SKM-1 treated with dmso at 0.1 percent for 144 hours (cell line): Measurements from ENCODE around the gene EML1.
A peak's percentile ranks its signal among the peaks of the same experiment; 100 is the strongest.

Source experiments
- DNase-seq: peaks from one replicate; lab custom pipeline; 2025; ENCODE audit not compliant: unreplicated experiment; lab: John Stamatoyannopoulos, UW

EML1 gene, protein sequence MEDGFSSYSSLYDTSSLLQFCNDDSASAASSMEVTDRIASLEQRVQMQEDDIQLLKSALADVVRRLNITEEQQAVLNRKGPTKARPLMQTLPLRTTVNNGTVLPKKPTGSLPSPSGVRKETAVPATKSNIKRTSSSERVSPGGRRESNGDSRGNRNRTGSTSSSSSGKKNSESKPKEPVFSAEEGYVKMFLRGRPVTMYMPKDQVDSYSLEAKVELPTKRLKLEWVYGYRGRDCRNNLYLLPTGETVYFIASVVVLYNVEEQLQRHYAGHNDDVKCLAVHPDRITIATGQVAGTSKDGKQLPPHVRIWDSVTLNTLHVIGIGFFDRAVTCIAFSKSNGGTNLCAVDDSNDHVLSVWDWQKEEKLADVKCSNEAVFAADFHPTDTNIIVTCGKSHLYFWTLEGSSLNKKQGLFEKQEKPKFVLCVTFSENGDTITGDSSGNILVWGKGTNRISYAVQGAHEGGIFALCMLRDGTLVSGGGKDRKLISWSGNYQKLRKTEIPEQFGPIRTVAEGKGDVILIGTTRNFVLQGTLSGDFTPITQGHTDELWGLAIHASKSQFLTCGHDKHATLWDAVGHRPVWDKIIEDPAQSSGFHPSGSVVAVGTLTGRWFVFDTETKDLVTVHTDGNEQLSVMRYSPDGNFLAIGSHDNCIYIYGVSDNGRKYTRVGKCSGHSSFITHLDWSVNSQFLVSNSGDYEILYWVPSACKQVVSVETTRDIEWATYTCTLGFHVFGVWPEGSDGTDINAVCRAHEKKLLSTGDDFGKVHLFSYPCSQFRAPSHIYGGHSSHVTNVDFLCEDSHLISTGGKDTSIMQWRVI

DNA sequence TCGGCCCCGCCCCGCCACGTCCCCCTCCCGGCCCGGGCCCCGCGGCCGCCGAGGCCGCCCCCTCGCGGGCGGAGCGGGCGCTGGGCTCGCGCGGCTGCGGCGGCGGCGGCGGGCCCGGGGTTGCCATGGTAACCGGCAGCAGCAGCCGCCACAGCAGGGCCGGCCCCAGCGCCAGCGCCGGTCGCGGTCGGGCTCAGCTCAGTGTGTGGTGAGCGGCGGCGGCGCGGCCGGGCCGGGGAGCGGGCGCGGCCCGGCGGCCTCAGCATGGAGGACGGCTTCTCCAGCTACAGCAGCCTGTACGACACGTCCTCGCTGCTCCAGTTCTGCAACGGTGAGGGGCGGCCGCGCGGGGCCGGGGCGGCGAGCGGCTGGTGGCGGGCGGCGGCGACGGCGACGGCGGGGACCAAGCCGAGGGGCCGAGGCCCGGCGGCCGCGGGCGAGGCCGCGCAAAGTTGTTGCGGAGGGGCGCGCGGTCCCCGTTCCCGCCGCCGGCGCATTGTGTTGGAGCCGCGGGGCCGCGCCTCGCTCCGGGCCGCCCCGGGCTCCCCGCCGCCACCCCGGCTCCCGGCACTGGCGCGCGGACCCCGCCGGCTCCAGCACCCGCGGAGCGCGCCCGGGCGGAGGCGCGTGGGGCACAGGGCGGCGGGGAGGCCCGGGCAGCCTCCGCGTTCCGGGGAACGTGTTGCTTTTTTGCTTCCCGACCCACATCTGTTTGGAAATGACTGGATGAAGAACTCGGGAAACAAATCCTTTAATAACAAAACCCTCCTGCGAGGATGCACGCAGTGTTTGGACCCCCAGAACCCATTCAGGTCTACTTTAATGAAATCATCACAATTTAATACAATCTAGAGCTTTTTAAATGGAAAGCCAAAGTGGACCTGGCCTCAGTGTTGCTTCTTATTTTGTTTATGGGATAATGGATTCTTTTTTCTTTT is at the start of gene EML1:
Gene EML1 (plus strand): TSS at position 201 of the 938 bp plus-strand sequence. CDS start 64 bp downstream, at position 265.
- DNase-seq = peak; percentile 1

DNA sequence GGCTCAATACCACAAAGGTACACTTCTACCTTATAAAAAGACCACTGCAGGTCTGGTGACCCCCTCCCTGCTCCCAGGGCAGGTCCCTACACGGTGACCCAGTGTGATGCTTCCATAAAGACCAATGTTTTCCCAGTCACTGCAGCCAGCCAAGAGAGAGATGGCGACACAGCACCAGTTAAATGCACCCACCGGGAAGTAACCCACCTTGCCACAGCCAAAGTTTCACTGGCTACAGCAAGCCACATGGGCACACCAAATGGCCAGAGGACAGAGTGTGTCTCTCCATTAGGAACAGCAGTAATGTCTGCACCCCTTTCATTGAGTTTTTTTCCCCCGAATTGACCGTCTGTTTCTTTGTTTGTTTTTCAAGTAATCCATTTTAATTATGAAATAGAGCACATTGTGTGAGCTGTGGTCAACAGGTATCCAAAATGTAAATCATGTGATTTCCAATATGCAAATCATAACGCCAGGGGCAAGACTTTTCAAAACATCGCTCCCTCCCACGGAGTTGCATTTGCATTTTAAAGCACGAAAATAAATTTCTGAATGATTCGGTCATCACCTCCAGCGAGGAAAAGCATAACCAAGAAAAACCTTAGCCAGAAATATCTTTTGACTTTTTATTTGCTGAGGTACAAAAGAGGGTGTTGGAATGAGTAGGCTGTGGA is 48.9 kb upstream of the EML1 start:
- DNase-seq = no peak

DNA sequence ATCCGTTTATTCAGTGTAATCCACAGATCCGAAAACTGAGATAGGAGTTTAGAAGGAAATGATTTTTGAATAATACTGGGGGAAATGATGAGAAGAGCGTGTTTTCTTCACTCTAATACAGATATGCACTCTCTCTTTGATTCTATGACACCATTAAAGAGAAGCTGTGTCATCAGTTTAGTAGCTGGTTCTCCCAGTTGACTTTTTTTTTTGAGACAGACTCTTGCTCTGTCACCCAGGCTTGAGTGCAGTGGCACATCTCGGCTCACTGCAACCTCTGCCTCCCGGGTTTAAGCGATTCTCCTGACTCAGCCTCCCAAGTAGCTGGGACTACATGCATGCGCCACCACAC is 48.4 kb upstream of the EML1 start:
- no peak for DNase-seq

DNA sequence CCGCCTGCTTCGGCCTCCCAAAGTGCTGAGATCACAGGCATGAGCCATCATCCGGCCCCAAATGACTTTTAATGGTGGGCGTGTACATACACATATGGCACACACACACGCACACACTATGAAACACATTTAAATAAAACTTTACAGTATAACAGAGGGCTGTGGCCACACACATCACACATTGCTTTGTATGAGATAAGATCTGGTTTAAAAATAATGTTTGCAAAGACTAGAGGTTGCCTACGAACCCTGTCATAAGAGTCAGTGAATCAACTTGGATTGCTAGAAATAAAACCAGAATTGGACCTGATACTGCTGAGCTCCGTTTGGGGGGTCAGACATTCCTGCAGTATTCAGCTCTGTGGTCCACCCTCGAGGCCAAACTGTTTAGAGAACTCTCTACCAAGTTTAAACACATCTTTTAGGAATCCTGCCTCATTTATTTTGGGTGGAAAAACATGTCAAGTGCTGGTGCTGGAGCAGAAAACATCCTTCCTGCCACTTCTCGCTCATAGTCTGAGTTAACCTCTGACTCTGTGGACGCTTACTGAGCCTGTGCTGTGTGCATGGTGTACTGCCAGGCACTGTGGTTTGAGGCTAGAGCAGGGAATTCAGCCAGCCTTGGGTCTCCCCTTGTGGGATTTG is 47.8 kb upstream of the EML1 start:
- DNase-seq = no peak

DNA sequence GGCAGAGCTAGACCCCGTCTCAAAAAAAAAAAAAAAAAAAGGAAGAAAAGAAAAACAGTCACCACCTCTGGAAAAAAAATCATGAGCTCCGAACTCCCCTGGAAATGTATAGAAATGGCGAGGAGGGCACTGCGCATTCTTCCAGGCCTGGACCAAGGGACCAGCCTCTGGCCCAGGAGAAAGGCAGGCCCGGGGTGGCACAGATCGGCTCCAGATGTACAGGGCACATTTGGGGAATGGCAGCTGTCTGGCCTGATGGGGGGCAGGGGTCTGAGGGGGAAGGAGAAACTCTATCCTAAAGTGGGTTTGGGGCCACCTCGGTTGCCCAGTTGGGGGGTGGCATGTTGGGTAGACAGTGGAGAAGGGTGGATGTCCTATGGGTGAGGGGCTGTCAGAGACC is 46.0 kb upstream of the EML1 start:
- no peak for DNase-seq

DNA sequence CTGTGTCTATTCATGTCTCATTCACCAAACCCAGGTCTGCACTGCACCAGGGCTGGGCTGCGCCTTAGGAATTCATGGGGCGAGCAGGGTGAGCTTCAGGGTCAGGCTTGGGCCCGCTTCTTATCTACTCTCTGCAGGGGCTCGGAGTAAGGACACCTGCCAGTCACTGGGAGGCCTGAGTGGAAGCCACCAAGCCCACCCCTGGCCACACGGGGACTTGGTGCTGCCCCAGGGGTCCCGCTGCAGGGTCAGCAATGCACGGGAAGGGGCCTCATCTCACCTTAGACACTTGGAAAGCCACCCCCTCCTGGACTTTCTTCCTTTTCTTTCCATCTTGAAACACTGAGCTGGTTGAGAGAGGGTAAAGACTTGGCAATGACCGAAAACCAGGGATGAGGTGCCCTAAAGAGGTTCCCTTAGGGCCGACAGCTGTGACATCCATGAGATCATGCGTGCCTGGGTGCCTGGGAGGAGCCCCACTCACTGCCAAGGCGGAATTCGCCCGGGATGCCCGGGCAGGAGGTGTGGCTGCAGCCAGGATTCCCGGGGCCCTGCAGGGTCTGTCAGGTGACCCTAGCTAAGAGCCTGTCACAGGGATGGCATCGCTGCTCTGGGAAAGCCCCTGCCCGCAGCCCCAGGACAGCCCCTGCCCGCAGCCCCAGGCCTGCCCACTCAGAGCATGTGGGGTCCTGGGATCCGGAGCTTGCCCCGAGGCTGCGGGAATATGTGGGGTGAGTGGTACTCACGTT is 45.5 kb upstream of the EML1 start:
- no peak for DNase-seq

DNA sequence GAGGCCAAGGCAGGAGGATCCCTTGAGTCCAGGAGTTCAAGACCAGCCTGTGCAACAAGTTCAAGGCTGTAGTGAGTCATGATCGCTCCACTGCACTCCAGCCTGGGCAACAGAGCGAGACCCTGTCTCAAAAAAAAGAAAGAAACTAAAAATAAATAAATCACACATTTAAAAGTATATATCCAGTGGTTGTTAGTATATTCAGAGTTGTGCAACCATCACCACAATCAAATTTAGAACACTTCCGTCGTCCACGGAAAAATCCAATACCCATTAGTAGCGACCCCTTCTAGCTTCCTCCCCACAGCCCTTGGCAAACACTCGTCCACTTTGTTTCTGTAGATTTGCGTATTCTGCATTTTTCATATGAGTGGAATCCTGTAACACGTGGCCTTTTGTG is 44.7 kb upstream of the EML1 start:
- no peak for DNase-seq

DNA sequence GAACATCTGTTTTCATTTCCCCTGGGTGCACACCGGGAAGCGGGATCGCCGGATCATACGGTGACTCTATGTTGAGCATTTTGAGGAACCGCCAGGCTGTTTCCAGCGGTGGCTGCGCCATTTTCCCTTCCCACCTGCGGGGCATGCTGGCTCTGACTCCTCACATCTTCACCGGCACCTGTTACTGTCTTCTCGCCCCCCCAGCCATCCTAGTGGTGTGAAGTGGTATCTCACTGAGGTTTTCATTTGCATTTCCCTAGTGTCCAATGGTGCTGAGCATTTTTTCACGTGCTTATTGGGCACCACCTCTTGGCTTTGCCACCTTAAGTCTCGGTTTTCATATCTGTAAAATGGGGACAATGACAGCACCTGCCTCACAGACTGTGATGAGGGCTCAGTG is 44.1 kb upstream of the EML1 start:
- DNase-seq = no peak

DNA sequence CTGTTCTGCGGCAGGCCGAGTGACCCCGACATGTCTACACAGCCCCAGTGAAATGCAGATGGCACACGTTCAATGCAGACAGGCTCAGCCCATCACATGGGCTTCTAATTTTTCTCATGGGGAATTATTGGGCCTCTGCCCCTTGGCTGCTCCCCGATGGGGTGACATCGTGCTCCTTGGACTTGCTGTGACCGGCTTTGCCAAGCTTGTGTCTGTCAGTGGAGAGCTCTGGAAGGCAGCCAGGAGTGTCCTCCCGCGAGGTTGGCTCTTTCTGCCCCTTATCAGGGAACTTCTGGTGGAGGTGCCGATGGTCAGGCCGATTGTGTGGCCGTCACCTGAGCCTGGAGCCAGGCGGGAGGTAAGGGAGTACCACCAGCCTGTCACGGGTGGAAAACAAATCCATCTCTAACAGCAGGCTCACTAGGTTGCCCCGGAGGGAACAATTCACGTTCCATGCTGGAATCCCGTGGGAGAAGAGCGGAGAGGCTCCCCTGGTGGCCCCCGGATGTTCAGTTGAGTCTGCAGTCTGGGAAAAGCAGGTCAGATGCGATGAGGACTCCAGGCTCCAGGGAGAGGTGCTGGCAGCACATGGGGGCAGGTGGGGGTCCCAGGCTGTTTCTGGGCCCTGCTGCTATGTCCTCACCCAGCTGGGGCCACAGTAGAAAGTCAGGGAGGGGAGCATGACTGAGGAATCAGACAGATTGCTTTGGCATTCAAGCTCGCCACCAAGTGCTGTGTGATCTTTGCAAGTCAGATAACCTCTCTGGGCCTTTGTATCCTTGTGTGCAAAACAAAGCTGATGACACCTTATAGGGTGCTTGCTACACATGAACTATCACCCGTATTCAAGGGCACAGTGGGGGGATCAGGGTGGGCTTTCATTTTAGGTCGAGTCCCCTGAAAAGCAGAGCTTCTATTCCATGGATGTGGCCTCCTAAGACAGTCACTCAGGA is 43.2 kb upstream of the EML1 start:
- no peak for DNase-seq

DNA sequence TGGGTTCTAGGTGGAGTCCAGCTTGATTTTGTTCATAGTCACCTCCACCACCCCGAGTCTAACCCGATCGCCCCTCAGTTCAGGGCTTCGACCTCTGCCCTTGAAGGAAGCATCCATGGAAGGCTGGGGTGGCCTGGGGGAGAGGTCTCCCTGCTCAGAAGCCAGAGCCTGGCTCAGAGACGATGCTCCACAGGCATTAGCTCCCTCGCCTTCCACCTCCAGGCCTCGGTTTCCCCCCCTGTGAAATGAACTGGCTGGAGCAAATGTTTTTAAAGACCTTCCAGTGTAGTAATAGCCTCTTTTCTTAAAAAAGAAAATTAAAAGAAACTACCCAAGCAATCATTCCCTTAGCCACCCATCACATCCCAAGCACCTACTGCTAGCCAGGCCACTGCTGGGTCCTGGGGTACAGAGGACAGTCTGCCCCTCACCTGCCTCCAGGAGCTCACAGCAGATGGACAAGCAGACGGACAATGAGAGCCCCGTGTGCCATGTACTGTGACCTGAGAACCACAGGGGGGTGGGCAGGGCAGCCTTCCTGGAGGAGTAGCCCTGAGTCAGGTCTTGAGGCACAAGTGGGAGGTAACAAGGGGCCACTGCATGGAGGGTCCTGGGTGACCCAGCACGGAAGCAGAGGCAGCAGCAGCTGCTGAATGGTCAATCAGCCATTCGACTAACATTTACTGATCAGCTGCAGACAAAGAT is 42.3 kb upstream of the EML1 start:
- DNase-seq = no peak

DNA sequence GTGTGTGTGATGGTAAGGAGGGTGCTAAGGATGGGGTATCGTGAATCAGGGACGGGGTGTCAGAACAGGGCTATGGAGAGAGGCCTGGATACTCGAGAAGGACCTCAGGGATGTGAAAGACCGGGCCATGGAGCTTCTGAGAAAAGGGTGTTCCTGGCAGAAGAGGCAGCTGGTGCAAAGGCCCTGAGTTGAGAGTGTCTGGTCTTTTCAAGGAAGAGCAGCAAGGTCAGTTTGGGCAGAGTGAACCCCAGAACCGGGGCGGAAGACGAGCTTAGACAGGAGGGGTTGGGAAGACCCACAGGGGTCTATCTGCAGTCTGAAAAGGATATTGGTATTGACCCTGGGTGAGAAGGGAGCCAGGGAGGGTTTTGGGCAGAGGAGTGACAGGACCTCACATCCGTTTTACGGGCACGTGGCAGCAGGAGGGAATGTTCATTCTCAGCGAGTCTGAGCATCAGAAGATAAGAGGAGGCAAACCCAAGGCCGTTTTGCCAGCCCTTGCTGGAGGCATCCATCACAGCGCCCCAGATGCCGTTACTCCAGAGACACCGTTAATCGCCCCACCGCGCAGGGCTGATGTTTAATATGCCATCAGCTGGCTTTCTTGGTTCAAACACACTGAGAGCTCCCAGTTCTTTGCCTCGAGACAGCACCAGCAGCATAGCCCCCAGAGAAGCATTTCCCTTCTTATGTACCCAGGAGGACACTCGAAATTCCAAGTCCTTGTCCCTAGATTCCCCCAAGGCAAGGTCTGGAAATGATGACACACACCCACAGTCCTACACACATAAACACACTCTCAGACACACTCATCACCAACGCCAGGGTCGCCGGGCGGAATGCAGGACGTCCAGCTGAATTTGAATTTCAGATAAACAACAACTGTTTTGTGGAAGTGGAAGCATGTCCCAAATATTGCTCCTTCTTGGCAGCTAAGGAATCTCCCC is 41.4 kb upstream of the EML1 start:
- no peak for DNase-seq

DNA sequence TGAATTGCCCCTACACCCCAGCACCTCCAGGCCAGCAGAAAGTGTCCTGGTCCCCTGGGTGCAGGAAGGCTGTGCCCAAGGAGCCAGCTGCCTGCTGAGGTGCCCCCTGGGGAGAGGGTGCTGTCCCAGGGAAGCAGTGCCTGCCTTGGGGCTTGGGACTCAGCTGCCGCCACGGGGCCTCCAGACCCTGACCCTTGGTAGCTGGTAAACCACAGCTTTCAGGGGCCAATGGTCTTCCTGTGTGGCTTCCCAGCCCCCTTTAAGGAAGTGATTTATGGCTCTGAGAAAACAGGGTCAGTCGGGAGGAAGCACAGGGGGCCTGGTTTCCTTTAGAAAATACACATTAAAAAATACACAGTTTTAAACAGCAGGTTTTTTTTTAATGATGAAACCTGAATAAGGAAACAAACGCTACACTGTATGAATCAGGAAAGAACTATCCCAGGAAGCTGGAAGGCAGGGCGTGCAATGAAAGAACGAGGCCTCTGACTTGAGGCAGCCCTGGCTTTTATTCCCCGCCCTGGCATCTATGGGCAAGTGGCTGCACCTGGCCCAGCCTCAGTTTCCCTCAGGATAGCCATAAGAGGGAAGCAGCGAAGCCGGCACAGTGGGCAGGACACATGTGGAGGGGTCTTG is 40.6 kb upstream of the EML1 start:
- no peak for DNase-seq

DNA sequence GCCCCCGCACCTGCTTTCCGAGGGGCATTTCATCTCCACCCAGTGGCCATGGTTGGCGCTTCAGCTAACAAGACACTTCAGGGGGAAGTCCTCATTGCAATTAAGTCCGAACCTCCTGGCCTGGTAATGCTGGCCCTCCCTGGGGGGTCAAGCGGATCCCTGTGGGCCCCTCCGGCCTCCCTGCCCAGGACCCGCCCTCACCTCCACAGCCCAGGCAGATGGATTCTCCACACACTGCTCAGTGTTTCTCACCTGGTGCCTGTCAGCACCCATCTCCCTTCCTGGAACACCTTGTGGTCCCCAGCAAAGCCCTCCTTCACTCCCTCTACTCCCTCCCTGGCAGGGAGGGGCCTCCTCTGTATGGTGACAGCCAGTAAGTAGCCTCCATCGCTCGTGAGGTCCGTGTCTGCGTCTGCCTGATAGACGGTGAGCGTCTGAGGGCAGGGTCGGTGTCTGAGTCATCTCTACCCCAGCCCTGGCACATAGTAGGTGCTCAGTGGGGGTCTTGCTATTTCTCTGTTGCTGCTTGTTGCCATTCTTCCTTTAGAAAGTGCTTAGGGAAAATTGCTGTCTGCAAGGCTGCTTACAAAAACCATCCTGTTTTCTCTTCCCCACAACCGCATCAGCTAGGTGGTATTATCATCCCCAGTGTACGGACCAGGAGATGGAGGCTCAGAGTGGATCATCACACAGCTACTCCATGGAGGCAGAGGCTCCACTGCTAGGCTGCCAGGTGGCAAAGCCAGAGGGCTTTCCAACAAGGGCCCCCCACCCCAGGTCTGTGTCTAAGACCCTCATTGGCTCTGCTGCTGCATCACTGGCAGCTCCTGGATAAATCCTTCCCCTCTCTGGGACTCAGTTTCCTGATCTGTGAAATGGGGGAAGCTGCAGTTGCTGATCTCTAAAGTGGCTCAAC is 39.7 kb upstream of the EML1 start:
- no peak for DNase-seq

DNA sequence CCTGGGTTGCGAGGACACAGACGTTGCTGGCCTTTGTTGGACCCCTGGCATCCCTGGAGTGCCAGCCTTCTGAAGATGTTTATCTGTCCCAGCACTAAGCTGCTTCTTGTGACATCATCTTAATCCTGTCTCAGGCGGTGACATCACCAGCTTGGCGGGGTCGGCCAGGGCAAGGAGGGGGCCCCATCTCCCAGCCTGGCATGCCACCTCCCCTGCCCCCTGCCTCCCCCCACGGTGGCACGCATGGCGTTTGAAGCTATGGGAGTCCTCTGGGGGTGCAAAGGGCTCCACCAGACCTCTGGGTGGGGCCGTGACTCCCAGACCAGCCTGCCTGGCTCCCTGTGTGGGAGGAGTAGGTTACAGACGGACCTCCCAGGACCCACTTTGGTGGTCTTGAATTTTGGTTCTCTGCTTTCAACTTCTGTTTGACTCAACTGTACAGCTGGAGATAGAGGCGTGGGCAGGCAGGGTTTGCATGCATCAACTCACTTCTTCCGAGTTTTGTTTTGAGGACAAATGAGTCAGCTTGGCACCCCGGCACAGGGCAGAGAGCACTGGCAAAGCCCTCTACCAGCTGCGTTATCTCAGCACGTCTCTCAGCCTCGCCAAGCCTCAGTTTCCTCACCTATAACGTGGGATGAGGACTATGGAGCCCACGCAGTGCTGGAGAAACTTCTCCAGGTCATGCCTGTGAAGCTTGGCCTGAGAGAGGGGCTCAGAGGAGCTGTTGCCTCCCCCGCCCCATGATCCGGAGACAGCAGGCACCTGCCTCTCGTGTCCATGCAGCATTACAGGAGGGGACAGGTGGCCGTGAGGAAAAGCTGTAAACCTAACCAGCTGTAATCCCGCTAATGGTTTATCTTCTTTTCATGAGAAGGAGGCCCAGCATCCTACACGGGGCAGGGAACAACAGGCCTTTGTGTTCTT is 38.8 kb upstream of the EML1 start:
- no peak for DNase-seq
